Pancreas (tissue), 10 donors: ENCODE results near the gene SFN. TPM values are rescaled to one million over a fixed set of nuclear protein-coding genes. Genes with fewer than 3 reads are reported as not detected.

Source experiments
- ATAC-seq, 4 donors: fragments of 200-7000 bp; cut with Tn5 transposase; one replicate each; pipeline versions ENCODE4 v1.8.0 to v1.9.1; 2020; ENCODE audit warnings: mild to moderate bottlenecking in 4 of 4, moderate library complexity in 4 of 4
- DNase-seq, 6 donors: peaks; one replicate each; pipeline ENCODE4 v3.0.0-alpha.2; 2020
- FAIRE-seq: peaks from 2 replicates; lab custom pipeline; 2012; peaks lifted over from hg19 to GRCh38; lab: Jason Lieb, UNC
- H3K27ac ChIP-seq, 4 donors: fragments of 200-600 bp; sonication (generic); 1 replicate in 3 of 4; 2 replicates in 1 of 4; pipeline versions ENCODE4 v1.5.0 to v1.8.0; 2020
- H3K27me3 ChIP-seq, 4 donors: fragments of 200-600 bp; one replicate each; pipeline ENCODE4 v1.8.0; 2021
- H3K36me3 ChIP-seq, 3 donors: fragments of 200-600 bp; sonication (generic) in 1 of 3; one replicate each; pipeline versions ENCODE4 v1.5.0 to v1.8.0; 2020 to 2021
- H3K4me1 ChIP-seq, 3 donors: fragments of 200-600 bp; one replicate each; pipeline ENCODE4 v1.8.0; 2021
- H3K4me3 ChIP-seq, 4 donors: fragments of 200-600 bp; sonication (generic) in 2 of 4; one replicate each; pipeline versions ENCODE4 v1.5.0 to v1.8.0; 2020 to 2021
- H3K9me3 ChIP-seq, 4 donors: fragments of 200-600 bp; one replicate each; pipeline ENCODE4 v1.8.0; 2021
- CTCF ChIP-seq, 4 donors: fragments of 200-600 bp; sonication (generic) in 3 of 4; IDR thresholded peaks; one replicate each; pipeline versions ENCODE4 v1.5.0 to v1.8.0; 2021; ENCODE audit warnings: antibody characterized with exemption in 4 of 4
- WGBS, 2 donors: extraction: QIAGEN DNeasy Blood & Tissue Kit; methylation state at CpG; one replicate each; pipeline ENCODE4 v1.1.7; 2013; 5-methylcytosine and 5-hydroxymethylcytosine counted together
- intact Hi-C, 3 donors: fragments of 100-400 bp; cut with DNase I; formaldehyde crosslinking; loops; one replicate each; pipeline versions ENCODE4 v1.11.1 to v1.14.2; 2022
- polyA plus RNA-seq, 2 donors: library from polyadenylated mRNA; stranded (reverse); fragments of 200-250 nt; gene quantifications; one replicate each; pipeline ENCODE4 v1.2.3, GENCODE V29; 2013
- total RNA-seq, 6 donors: library from RNA; stranded (reverse); fragmentation: NEBNext Ultra II Directional in 4 of 6; extraction: Animal tissue kit (Norgen Biotek cat#: 25700) in 4 of 6; gene quantifications; one replicate each; pipeline versions ENCODE4 v1.2.1 to v1.2.4, GENCODE V29; 2021 to 2023
- donor health status: healthy with polysubstance abuse.
- donor health status: DM: no; HTN: no; CAD: no; lungs with moderate emphysema.
- donor health status: DM: no; HTN: no; CAD: no.
- donor health status: control.
- donor health status: control.
- donor health status: Bipolar disorder and iron deficiency.
- donor health status: DM: yes; HTN: yes; CAD: no.
- donor health status: DM: no; HTN: no; CAD: no.
- donor health status: DM: no; HTN: no; CAD: no.
- donor health status: DM: yes; HTN: yes; CAD: no.

The SFN gene
- total and polyA plus RNA-seq, 8 donors: 0.28 to 1.8 (median 0.77) TPM; not detected in 1

- H3K4me3 ChIP-seq: no peak overlapping the region
- H3K27ac ChIP-seq: no peak overlapping the region
- no peak for ATAC-seq
- WGBS, 2 donors: 60 to 73% methylated on average over 1 of the region's 1 CpG
- peak; percentile 16 to 32 (median 26) for TF ChIP-seq CTCF (IDR thresholded peaks at IDR 0.05)
- H3K27me3 ChIP-seq: no peaks in the 10 kb centered on the region
- H3K36me3 ChIP-seq: peaks cover 13 to 51% (median 39%) of the 10 kb centered on the region in 3 donors
- peaks cover 6 to 8% (median 8%) of the 10 kb centered on the region in 3 donors for H3K4me1 ChIP-seq
- intact Hi-C loops: no loop called here
- no peak for DNase-seq
- FAIRE-seq: no peak
- no peaks in the 10 kb centered on the region for H3K9me3 ChIP-seq
Observed at GRCh38 chr1:26887125-26887524, 24.2 kb downstream of the SFN start.

- ATAC-seq: no peak
- Histone ChIP-seq H3K9me3 (no peaks in the 10 kb centered on the region), H3K27ac (no peak overlapping the region), H3K4me3 (no peak overlapping the region), H3K36me3 (peaks cover 5 to 51% (median 28%) of the 10 kb centered on the region in 3 donors), H3K4me1 (peaks cover 6 to 8% (median 8%) of the 10 kb centered on the region in 3 donors), H3K27me3 (no peaks in the 10 kb centered on the region)
- 92 to 95% methylated on average over 1 of the region's 1 CpG for WGBS, 2 donors
- FAIRE-seq: no peak
- intact Hi-C loops: no loop called here
- no peak for DNase-seq
- no peak for TF ChIP-seq CTCF (IDR thresholded peaks at IDR 0.05)
Observed at GRCh38 chr1:26888231-26888630, 25.3 kb downstream of the SFN start.

GRCh38 chr1:26889551-26890466 is 26.9 kb downstream of the SFN start, which contains the start of gene GPN2:
TSS of gene GPN2 (minus strand) at chr1:26890283. CDS start at chr1:26890096, 187 bp downstream.
- TF ChIP-seq CTCF (IDR thresholded peaks at IDR 0.05): no peak
- 1% methylated on average over 89 of the region's 89 CpGs for WGBS, 2 donors
- H3K27ac ChIP-seq: peak within 1 kb of the TSS; percentile 83 to 96 (median 88)
- H3K36me3 ChIP-seq: peaks cover 5 to 35% (median 13%) of the 10 kb centered on the region in 3 donors
- peaks cover 6 to 8% (median 8%) of the 10 kb centered on the region in 3 donors for H3K4me1 ChIP-seq
- H3K4me3 ChIP-seq: peak within 1 kb of the TSS; percentile 82 to 97 (median 94)
- no peaks in the 10 kb centered on the region for H3K27me3 ChIP-seq
- DNase-seq (peak; percentile 77 to 91 (median 79)), FAIRE-seq (no peak), ATAC-seq (peak; percentile 96 to 97 (median 96))
- intact Hi-C loops: no loop called here
- H3K9me3 ChIP-seq: no peaks in the 10 kb centered on the region

GRCh38 chr1:26890467-26890796 is 27.5 kb downstream of the SFN start:
- Histone ChIP-seq H3K4me3 (peak overlapping the region; percentile 82 to 97 (median 94)), H3K9me3 (no peaks in the 10 kb centered on the region), H3K4me1 (peaks cover 6 to 8% (median 8%) of the 10 kb centered on the region in 3 donors), H3K27me3 (no peaks in the 10 kb centered on the region), H3K36me3 (peaks cover 4 to 34% (median 9%) of the 10 kb centered on the region in 3 donors), H3K27ac (peak overlapping the region; percentile 83 to 96 (median 88))
- peak; percentile 33 to 50 (median 42) for ATAC-seq
- 1% methylated on average over 11 to 12 of the region's 12 CpGs for WGBS, 2 donors
- DNase-seq: no peak
- no peak for FAIRE-seq
- no peak for TF ChIP-seq CTCF (IDR thresholded peaks at IDR 0.05)
- intact Hi-C loops: no loop called here
